ENCODE measurements around the gene FAM107B.

Gene FAM107B

DNA sequence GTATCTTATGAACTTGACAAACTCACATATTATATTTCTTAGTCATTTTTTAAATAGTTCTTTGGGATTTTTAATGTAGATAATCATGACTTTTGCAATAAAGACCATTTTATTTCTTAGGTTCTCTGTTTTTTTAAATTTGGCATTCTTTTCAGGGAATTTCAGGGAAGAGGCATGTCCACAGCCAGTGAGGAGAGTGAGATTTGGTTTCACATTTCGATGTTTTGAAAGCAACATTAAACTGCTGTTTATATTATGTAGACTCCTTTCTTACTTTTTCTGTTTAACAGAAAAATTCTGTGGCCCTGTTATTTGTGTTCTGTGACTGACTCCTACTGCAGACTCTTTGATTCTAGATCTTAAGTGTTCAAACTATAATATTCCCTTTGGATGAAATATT, 153.7 kb downstream of the FAM107B start (continued):
- no peak for TF ChIP-seq ZFP30 (CRISPR knock-in tag; IDR thresholded peaks at IDR 0.05)
- TF ChIP-seq ESRRG (CRISPR knock-in tag; IDR thresholded peaks at IDR 0.05): no peak
- no peak for TF ChIP-seq ZC3H10 (CRISPR knock-in tag; IDR thresholded peaks at IDR 0.05)

DNA sequence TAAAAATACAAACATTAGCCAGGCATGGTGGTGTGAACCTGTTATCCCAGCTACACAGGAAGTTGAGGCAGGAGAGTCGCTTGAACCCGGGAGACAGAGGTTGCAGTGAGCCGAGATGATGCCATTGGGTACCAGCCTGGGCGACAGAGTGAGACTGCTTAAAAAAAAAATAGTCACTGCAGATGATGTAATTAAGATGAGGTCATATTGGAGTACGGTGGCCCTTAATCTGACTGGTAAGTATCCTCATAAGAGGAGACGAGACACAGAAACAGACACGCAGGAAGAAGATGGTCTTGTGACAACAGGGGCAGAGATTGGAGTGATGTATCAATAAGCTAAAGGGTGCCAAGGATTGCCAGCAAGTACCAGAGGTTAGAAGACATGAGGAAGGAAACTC, 156.0 kb downstream of the FAM107B start:
- TF ChIP-seq ZFP30 (CRISPR knock-in tag; IDR thresholded peaks at IDR 0.05) (no peak), ISL1 (CRISPR knock-in tag; IDR thresholded peaks at IDR 0.05) (no peak), PPARA (CRISPR knock-in tag; IDR thresholded peaks at IDR 0.05; ENCODE audit: borderline replicate concordance) (no peak), ESRRG (CRISPR knock-in tag; IDR thresholded peaks at IDR 0.05) (no peak), OSR1 (CRISPR knock-in tag; IDR thresholded peaks at IDR 0.05) (no peak), CSDC2 (CRISPR knock-in tag; IDR thresholded peaks at IDR 0.05) (no peak), ZNF8 (CRISPR knock-in tag; IDR thresholded peaks at IDR 0.05) (no peak), ARNTL (CRISPR knock-in tag; IDR thresholded peaks at IDR 0.05; ENCODE audit: borderline replicate concordance, low read depth) (no peak), RARB (CRISPR knock-in tag; IDR thresholded peaks at IDR 0.05) (no peak), GLIS3 (CRISPR knock-in tag; IDR thresholded peaks at IDR 0.05) (no peak), SNAI2 (CRISPR knock-in tag; IDR thresholded peaks at IDR 0.05) (no peak), TCF4 (CRISPR knock-in tag; IDR thresholded peaks at IDR 0.05; ENCODE audit: borderline replicate concordance) (no peak), ZNF70 (CRISPR knock-in tag; IDR thresholded peaks at IDR 0.05) (no peak), ZNF565 (CRISPR knock-in tag; conservative IDR thresholded peaks at IDR 0.05; ENCODE audit: low read depth) (no peak)
- TF ChIP-seq, protein P1, sequence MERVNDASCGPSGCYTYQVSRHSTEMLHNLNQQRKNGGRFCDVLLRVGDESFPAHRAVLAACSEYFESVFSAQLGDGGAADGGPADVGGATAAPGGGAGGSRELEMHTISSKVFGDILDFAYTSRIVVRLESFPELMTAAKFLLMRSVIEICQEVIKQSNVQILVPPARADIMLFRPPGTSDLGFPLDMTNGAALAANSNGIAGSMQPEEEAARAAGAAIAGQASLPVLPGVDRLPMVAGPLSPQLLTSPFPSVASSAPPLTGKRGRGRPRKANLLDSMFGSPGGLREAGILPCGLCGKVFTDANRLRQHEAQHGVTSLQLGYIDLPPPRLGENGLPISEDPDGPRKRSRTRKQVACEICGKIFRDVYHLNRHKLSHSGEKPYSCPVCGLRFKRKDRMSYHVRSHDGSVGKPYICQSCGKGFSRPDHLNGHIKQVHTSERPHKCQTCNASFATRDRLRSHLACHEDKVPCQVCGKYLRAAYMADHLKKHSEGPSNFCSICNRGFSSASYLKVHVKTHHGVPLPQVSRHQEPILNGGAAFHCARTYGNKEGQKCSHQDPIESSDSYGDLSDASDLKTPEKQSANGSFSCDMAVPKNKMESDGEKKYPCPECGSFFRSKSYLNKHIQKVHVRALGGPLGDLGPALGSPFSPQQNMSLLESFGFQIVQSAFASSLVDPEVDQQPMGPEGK (CRISPR knock-in tag; IDR thresholded peaks at IDR 0.05; ENCODE audit: borderline replicate concordance): no peak
- no peak for ATAC-seq

DNA sequence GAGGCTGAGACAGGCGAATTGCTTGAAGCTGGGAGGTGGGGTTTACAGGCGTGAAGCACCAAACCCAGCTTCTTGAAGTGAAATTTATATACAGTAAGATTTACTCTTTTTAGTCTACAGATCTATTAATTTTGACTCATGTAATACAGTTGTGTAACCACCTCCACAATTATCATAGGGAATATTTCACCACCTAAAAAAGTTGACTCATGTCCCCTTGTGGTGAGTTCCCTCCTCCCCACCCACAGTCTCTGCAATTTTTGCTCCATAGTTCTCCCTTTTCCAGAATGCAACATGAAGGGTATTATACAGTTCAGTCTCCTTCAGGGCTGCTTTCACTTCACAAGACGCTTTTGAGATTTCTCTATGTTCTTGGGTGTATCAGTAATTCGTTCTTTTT, 156.8 kb downstream of the FAM107B start:
- ATAC-seq: no peak
- no peak for TF ChIP-seq ARNTL (CRISPR knock-in tag; IDR thresholded peaks at IDR 0.05; ENCODE audit: borderline replicate concordance, low read depth)
- TF ChIP-seq CSDC2 (CRISPR knock-in tag; IDR thresholded peaks at IDR 0.05): no peak
- TF ChIP-seq, protein P2, sequence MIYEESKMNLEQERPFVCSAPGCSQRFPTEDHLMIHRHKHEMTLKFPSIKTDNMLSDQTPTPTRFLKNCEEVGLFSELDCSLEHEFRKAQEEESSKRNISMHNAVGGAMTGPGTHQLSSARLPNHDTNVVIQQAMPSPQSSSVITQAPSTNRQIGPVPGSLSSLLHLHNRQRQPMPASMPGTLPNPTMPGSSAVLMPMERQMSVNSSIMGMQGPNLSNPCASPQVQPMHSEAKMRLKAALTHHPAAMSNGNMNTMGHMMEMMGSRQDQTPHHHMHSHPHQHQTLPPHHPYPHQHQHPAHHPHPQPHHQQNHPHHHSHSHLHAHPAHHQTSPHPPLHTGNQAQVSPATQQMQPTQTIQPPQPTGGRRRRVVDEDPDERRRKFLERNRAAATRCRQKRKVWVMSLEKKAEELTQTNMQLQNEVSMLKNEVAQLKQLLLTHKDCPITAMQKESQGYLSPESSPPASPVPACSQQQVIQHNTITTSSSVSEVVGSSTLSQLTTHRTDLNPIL (CRISPR knock-in tag; IDR thresholded peaks at IDR 0.05; ENCODE audit: low read depth): no peak
- TF ChIP-seq, protein P1 (CRISPR knock-in tag; IDR thresholded peaks at IDR 0.05; ENCODE audit: borderline replicate concordance): no peak
- TF ChIP-seq, protein P3, sequence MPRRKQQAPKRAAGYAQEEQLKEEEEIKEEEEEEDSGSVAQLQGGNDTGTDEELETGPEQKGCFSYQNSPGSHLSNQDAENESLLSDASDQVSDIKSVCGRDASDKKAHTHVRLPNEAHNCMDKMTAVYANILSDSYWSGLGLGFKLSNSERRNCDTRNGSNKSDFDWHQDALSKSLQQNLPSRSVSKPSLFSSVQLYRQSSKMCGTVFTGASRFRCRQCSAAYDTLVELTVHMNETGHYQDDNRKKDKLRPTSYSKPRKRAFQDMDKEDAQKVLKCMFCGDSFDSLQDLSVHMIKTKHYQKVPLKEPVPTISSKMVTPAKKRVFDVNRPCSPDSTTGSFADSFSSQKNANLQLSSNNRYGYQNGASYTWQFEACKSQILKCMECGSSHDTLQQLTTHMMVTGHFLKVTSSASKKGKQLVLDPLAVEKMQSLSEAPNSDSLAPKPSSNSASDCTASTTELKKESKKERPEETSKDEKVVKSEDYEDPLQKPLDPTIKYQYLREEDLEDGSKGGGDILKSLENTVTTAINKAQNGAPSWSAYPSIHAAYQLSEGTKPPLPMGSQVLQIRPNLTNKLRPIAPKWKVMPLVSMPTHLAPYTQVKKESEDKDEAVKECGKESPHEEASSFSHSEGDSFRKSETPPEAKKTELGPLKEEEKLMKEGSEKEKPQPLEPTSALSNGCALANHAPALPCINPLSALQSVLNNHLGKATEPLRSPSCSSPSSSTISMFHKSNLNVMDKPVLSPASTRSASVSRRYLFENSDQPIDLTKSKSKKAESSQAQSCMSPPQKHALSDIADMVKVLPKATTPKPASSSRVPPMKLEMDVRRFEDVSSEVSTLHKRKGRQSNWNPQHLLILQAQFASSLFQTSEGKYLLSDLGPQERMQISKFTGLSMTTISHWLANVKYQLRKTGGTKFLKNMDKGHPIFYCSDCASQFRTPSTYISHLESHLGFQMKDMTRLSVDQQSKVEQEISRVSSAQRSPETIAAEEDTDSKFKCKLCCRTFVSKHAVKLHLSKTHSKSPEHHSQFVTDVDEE (CRISPR knock-in tag; IDR thresholded peaks at IDR 0.05): no peak
- TF ChIP-seq ZNF565 (CRISPR knock-in tag; conservative IDR thresholded peaks at IDR 0.05; ENCODE audit: low read depth): no peak
- no peak for TF ChIP-seq ESRRG (CRISPR knock-in tag; IDR thresholded peaks at IDR 0.05)
- TF ChIP-seq ISL1 (CRISPR knock-in tag; IDR thresholded peaks at IDR 0.05): no peak
- TF ChIP-seq, protein P4, sequence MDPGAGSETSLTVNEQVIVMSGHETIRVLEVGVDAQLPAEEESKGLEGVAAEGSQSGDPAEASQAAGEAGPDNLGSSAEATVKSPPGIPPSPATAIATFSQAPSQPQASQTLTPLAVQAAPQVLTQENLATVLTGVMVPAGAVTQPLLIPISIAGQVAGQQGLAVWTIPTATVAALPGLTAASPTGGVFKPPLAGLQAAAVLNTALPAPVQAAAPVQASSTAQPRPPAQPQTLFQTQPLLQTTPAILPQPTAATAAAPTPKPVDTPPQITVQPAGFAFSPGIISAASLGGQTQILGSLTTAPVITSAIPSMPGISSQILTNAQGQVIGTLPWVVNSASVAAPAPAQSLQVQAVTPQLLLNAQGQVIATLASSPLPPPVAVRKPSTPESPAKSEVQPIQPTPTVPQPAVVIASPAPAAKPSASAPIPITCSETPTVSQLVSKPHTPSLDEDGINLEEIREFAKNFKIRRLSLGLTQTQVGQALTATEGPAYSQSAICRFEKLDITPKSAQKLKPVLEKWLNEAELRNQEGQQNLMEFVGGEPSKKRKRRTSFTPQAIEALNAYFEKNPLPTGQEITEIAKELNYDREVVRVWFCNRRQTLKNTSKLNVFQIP (CRISPR knock-in tag; IDR thresholded peaks at IDR 0.05; ENCODE audit: borderline replicate concordance, low read depth): no peak
- TF ChIP-seq TCF4 (CRISPR knock-in tag; IDR thresholded peaks at IDR 0.05; ENCODE audit: borderline replicate concordance): no peak
- no peak for TF ChIP-seq ZFP30 (CRISPR knock-in tag; IDR thresholded peaks at IDR 0.05)
- TF ChIP-seq, protein P5, sequence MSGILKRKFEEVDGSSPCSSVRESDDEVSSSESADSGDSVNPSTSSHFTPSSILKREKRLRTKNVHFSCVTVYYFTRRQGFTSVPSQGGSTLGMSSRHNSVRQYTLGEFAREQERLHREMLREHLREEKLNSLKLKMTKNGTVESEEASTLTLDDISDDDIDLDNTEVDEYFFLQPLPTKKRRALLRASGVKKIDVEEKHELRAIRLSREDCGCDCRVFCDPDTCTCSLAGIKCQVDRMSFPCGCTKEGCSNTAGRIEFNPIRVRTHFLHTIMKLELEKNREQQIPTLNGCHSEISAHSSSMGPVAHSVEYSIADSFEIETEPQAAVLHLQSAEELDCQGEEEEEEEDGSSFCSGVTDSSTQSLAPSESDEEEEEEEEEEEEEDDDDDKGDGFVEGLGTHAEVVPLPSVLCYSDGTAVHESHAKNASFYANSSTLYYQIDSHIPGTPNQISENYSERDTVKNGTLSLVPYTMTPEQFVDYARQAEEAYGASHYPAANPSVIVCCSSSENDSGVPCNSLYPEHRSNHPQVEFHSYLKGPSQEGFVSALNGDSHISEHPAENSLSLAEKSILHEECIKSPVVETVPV (CRISPR knock-in tag; IDR thresholded peaks at IDR 0.05): no peak

All from SK-N-SH treated with all-trans-retinoic acid at 6 μM for 48 hours (cell line).